ENCODE results near the gene SRP9. TPM values are rescaled to one million over a fixed set of nuclear protein-coding genes. Genes with fewer than 3 reads are reported as not detected.

The SRP9 gene
- total RNA-seq, 1 experiment from 2014 or later: 282 TPM

DNA sequence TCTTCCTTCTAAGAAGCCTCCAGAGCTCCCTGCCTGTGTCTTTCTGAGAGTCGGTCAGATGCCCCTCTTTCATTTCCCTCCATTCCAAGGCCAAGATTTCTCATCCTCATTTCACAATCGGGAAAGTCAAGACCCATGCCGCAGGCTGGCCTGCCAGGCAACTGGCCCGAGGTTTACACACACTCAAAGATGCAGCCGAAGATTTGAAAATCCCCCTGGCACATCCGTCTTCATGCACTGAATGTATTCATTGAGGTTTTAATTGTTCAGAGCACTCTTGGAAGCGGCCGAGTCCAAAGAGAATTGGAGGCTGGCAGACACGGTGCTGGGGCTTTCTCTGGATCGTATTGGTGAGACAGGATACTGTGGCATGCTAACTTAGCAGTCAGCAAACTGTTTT is 29.1 kb upstream of the SRP9 start:
- no peaks in the 10 kb centered on the region for H3K36me3 ChIP-seq (ENCODE audit: control insufficient read depth, insufficient read depth, low read length)
- ATAC-seq (no peak), DNase-seq (ENCODE audit: low read depth, low spot score) (no peak)
- TF ChIP-seq, protein P1, sequence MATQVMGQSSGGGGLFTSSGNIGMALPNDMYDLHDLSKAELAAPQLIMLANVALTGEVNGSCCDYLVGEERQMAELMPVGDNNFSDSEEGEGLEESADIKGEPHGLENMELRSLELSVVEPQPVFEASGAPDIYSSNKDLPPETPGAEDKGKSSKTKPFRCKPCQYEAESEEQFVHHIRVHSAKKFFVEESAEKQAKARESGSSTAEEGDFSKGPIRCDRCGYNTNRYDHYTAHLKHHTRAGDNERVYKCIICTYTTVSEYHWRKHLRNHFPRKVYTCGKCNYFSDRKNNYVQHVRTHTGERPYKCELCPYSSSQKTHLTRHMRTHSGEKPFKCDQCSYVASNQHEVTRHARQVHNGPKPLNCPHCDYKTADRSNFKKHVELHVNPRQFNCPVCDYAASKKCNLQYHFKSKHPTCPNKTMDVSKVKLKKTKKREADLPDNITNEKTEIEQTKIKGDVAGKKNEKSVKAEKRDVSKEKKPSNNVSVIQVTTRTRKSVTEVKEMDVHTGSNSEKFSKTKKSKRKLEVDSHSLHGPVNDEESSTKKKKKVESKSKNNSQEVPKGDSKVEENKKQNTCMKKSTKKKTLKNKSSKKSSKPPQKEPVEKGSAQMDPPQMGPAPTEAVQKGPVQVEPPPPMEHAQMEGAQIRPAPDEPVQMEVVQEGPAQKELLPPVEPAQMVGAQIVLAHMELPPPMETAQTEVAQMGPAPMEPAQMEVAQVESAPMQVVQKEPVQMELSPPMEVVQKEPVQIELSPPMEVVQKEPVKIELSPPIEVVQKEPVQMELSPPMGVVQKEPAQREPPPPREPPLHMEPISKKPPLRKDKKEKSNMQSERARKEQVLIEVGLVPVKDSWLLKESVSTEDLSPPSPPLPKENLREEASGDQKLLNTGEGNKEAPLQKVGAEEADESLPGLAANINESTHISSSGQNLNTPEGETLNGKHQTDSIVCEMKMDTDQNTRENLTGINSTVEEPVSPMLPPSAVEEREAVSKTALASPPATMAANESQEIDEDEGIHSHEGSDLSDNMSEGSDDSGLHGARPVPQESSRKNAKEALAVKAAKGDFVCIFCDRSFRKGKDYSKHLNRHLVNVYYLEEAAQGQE (IDR thresholded peaks at IDR 0.05; ENCODE audit: insufficient read depth in 1 of 2, low read depth in 2 of 2, low read length in 1 of 2): no peak
- TF ChIP-seq POLR2AphosphoS5 (IDR thresholded peaks at IDR 0.05; ENCODE audit: low read depth, low read length) (no peak), SIN3A (IDR thresholded peaks at IDR 0.05; ENCODE audit: borderline replicate concordance, insufficient read depth, low read depth, low read length) (no peak), TCF7L2 (IDR thresholded peaks at IDR 0.05; ENCODE audit: low read depth, low read length) (no peak)
- TF ChIP-seq, protein P2, sequence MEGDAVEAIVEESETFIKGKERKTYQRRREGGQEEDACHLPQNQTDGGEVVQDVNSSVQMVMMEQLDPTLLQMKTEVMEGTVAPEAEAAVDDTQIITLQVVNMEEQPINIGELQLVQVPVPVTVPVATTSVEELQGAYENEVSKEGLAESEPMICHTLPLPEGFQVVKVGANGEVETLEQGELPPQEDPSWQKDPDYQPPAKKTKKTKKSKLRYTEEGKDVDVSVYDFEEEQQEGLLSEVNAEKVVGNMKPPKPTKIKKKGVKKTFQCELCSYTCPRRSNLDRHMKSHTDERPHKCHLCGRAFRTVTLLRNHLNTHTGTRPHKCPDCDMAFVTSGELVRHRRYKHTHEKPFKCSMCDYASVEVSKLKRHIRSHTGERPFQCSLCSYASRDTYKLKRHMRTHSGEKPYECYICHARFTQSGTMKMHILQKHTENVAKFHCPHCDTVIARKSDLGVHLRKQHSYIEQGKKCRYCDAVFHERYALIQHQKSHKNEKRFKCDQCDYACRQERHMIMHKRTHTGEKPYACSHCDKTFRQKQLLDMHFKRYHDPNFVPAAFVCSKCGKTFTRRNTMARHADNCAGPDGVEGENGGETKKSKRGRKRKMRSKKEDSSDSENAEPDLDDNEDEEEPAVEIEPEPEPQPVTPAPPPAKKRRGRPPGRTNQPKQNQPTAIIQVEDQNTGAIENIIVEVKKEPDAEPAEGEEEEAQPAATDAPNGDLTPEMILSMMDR (IDR thresholded peaks at IDR 0.05): no peak
- no peaks in the 10 kb centered on the region for H3K4me1 ChIP-seq (ENCODE audit: control insufficient read depth, insufficient read depth, low read length)
- intact Hi-C loops (cut with micrococcal nuclease; ENCODE audit: unreplicated experiment) (no loop called here), in situ Hi-C loops (cut with HindIII; ENCODE audit: low pct_unique_long_range_greater_than_20kb, low sequenced_read_pairs) (no loop called here)
- POLR2A ChIA-PET: no interaction called here
- H3K9me3 ChIP-seq (ENCODE audit: control insufficient read depth, insufficient read depth, low read depth, low read length): no peaks in the 10 kb centered on the region
- H3K27me3 ChIP-seq (ENCODE audit: control insufficient read depth, insufficient read depth, low read length): no peaks in the 10 kb centered on the region
- CTCF ChIA-PET: no interaction called here
- BruUV-seq (replicated peaks): no TSS peak
- no peak overlapping the region for H3K4me3 ChIP-seq (ENCODE audit: low read depth in 2 of 2, low read length in 2 of 2)
- H3K27ac ChIP-seq (ENCODE audit: low read length): no peak overlapping the region

DNA sequence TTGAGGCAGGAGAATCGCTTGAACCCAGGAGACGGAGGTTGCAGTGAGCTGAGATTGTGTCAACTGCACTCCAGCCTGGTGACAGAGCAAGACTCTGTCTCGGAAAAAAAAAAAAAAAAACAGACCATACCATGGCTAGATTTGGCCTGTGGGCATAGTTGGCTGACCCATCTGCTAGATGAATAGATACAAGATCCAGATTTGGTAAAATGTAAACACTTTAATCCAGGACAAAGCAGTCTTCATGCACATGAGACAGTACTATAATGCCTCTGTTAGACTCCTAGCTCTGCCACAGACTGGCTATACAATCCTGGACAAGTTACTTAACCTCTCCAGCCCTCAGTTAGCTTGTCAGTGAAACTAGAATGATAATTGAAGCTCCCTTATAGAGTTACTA is 27.9 kb upstream of the SRP9 start:
- Histone ChIP-seq H3K9me3 (ENCODE audit: control insufficient read depth, insufficient read depth, low read depth, low read length) (no peaks in the 10 kb centered on the region), H3K4me3 (ENCODE audit: low read depth in 2 of 2, low read length in 2 of 2) (no peak overlapping the region), H3K36me3 (ENCODE audit: control insufficient read depth, insufficient read depth, low read length) (no peaks in the 10 kb centered on the region), H3K27ac (ENCODE audit: low read length) (no peak overlapping the region), H3K4me1 (ENCODE audit: control insufficient read depth, insufficient read depth, low read length) (no peaks in the 10 kb centered on the region), H3K27me3 (ENCODE audit: control insufficient read depth, insufficient read depth, low read length) (no peaks in the 10 kb centered on the region)
- no TSS peak for BruUV-seq (replicated peaks)
- in situ Hi-C loops (cut with HindIII; ENCODE audit: low pct_unique_long_range_greater_than_20kb, low sequenced_read_pairs) (no loop called here), intact Hi-C loops (cut with micrococcal nuclease; ENCODE audit: unreplicated experiment) (no loop called here)
- DNase-seq (ENCODE audit: low read depth, low spot score) (no peak), ATAC-seq (no peak)
- TF ChIP-seq, protein P1 (IDR thresholded peaks at IDR 0.05; ENCODE audit: insufficient read depth in 1 of 2, low read depth in 2 of 2, low read length in 1 of 2): no peak
- TF ChIP-seq POLR2AphosphoS5 (IDR thresholded peaks at IDR 0.05; ENCODE audit: low read depth, low read length) (no peak), SIN3A (IDR thresholded peaks at IDR 0.05; ENCODE audit: borderline replicate concordance, insufficient read depth, low read depth, low read length) (no peak), TCF7L2 (IDR thresholded peaks at IDR 0.05; ENCODE audit: low read depth, low read length) (no peak)
- TF ChIP-seq, protein P2 (IDR thresholded peaks at IDR 0.05): no peak
- POLR2A ChIA-PET: no interaction called here
- CTCF ChIA-PET: no interaction called here

Measured in Panc1 (cell line).